ENCODE data around the gene PIP4K2A.

PIP4K2A gene

GRCh38 chr10:22633106-22633505 is 81.3 kb downstream of the PIP4K2A start:
- Histone ChIP-seq H3K4me2 (ENCODE audit: low read length) (no peak overlapping the region), H3K9ac (ENCODE audit: low read depth, low read length) (no peak overlapping the region), H3K9me3 (replicated peaks; ENCODE audit: low read length) (no peaks in the 10 kb centered on the region), H3K27me3 (ENCODE audit: control insufficient read depth, insufficient read depth, low read length) (no peaks in the 10 kb centered on the region), H3K4me1 (ENCODE audit: control insufficient read depth, insufficient read depth, low read length) (peaks cover 16% of the 10 kb centered on the region), H3K4me3 (ENCODE audit: low read length) (no peak overlapping the region), H3K36me3 (ENCODE audit: insufficient read depth, low read length) (no peaks in the 10 kb centered on the region)

- peaks cover 27% of the 10 kb centered on the region for H3K4me1 ChIP-seq (ENCODE audit: control insufficient read depth, insufficient read depth, low read length)
- no peak overlapping the region for H3K9ac ChIP-seq (ENCODE audit: low read depth, low read length)
- no peaks in the 10 kb centered on the region for H3K27me3 ChIP-seq (ENCODE audit: control insufficient read depth, insufficient read depth, low read length)
- H3K9me3 ChIP-seq (replicated peaks; ENCODE audit: low read length): no peaks in the 10 kb centered on the region
- H3K4me2 ChIP-seq (ENCODE audit: low read length): no peak overlapping the region
- no peaks in the 10 kb centered on the region for H3K36me3 ChIP-seq (ENCODE audit: insufficient read depth, low read length)
- H3K4me3 ChIP-seq (ENCODE audit: low read length): no peak overlapping the region
These were observed 82.6 kb downstream of the PIP4K2A start for GRCh38 chr10:22631646-22632278.

GRCh38 chr10:22631185-22631584 is 83.2 kb downstream of the PIP4K2A start:
- H3K9ac ChIP-seq (ENCODE audit: low read depth, low read length): no peak overlapping the region
- no peak overlapping the region for H3K4me3 ChIP-seq (ENCODE audit: low read length)
- H3K36me3 ChIP-seq (ENCODE audit: insufficient read depth, low read length): no peaks in the 10 kb centered on the region
- H3K27me3 ChIP-seq (ENCODE audit: control insufficient read depth, insufficient read depth, low read length): no peaks in the 10 kb centered on the region
- peaks cover 32% of the 10 kb centered on the region for H3K4me1 ChIP-seq (ENCODE audit: control insufficient read depth, insufficient read depth, low read length)
- H3K9me3 ChIP-seq (replicated peaks; ENCODE audit: low read length): no peaks in the 10 kb centered on the region
- no peak overlapping the region for H3K4me2 ChIP-seq (ENCODE audit: low read length)

- Histone ChIP-seq H3K4me2 (ENCODE audit: low read length) (no peak overlapping the region), H3K9me3 (replicated peaks; ENCODE audit: low read length) (no peaks in the 10 kb centered on the region), H3K36me3 (ENCODE audit: insufficient read depth, low read length) (no peaks in the 10 kb centered on the region), H3K4me3 (ENCODE audit: low read length) (no peak overlapping the region), H3K9ac (ENCODE audit: low read depth, low read length) (no peak overlapping the region), H3K27me3 (ENCODE audit: control insufficient read depth, insufficient read depth, low read length) (no peaks in the 10 kb centered on the region), H3K4me1 (ENCODE audit: control insufficient read depth, insufficient read depth, low read length) (peaks cover 39% of the 10 kb centered on the region)
These were observed 83.9 kb downstream of the PIP4K2A start for GRCh38 chr10:22630234-22631174.

- Histone ChIP-seq H3K4me3 (ENCODE audit: low read length) (no peak overlapping the region), H3K9ac (ENCODE audit: low read depth, low read length) (no peak overlapping the region), H3K36me3 (ENCODE audit: insufficient read depth, low read length) (no peaks in the 10 kb centered on the region), H3K9me3 (replicated peaks; ENCODE audit: low read length) (no peaks in the 10 kb centered on the region), H3K4me2 (ENCODE audit: low read length) (no peak overlapping the region), H3K4me1 (ENCODE audit: control insufficient read depth, insufficient read depth, low read length) (peaks cover 42% of the 10 kb centered on the region), H3K27me3 (ENCODE audit: control insufficient read depth, insufficient read depth, low read length) (no peaks in the 10 kb centered on the region)
These were observed 84.5 kb downstream of the PIP4K2A start for GRCh38 chr10:22629852-22630233.

GRCh38 chr10:22629126-22629525 is 85.3 kb downstream of the PIP4K2A start:
- Histone ChIP-seq H3K36me3 (ENCODE audit: insufficient read depth, low read length) (no peaks in the 10 kb centered on the region), H3K4me3 (ENCODE audit: low read length) (no peak overlapping the region), H3K9ac (ENCODE audit: low read depth, low read length) (no peak overlapping the region), H3K27me3 (ENCODE audit: control insufficient read depth, insufficient read depth, low read length) (no peaks in the 10 kb centered on the region), H3K9me3 (replicated peaks; ENCODE audit: low read length) (no peaks in the 10 kb centered on the region), H3K4me1 (ENCODE audit: control insufficient read depth, insufficient read depth, low read length) (peaks cover 49% of the 10 kb centered on the region), H3K4me2 (ENCODE audit: low read length) (no peak overlapping the region)

GRCh38 chr10:22628309-22628708 is 86.1 kb downstream of the PIP4K2A start:
- Histone ChIP-seq H3K4me1 (ENCODE audit: control insufficient read depth, insufficient read depth, low read length) (peaks cover 57% of the 10 kb centered on the region), H3K9ac (ENCODE audit: low read depth, low read length) (no peak overlapping the region), H3K4me2 (ENCODE audit: low read length) (no peak overlapping the region), H3K9me3 (replicated peaks; ENCODE audit: low read length) (no peaks in the 10 kb centered on the region), H3K27me3 (ENCODE audit: control insufficient read depth, insufficient read depth, low read length) (no peaks in the 10 kb centered on the region), H3K4me3 (ENCODE audit: low read length) (no peak overlapping the region), H3K36me3 (ENCODE audit: insufficient read depth, low read length) (no peaks in the 10 kb centered on the region)

GRCh38 chr10:22626784-22627183 is 87.6 kb downstream of the PIP4K2A start:
- no peaks in the 10 kb centered on the region for H3K36me3 ChIP-seq (ENCODE audit: insufficient read depth, low read length)
- peak overlapping the region; percentile 40 for H3K4me2 ChIP-seq (ENCODE audit: low read length)
- H3K27me3 ChIP-seq (ENCODE audit: control insufficient read depth, insufficient read depth, low read length): no peaks in the 10 kb centered on the region
- no peak overlapping the region for H3K4me3 ChIP-seq (ENCODE audit: low read length)
- H3K9ac ChIP-seq (ENCODE audit: low read depth, low read length): no peak overlapping the region
- peaks cover 59% of the 10 kb centered on the region for H3K4me1 ChIP-seq (ENCODE audit: control insufficient read depth, insufficient read depth, low read length)
- no peaks in the 10 kb centered on the region for H3K9me3 ChIP-seq (replicated peaks; ENCODE audit: low read length)

- Histone ChIP-seq H3K4me1 (ENCODE audit: control insufficient read depth, insufficient read depth, low read length) (peaks cover 67% of the 10 kb centered on the region), H3K9ac (ENCODE audit: low read depth, low read length) (no peak overlapping the region), H3K36me3 (ENCODE audit: insufficient read depth, low read length) (no peaks in the 10 kb centered on the region), H3K4me2 (ENCODE audit: low read length) (no peak overlapping the region), H3K4me3 (ENCODE audit: low read length) (no peak overlapping the region), H3K9me3 (replicated peaks; ENCODE audit: low read length) (no peaks in the 10 kb centered on the region), H3K27me3 (ENCODE audit: control insufficient read depth, insufficient read depth, low read length) (no peaks in the 10 kb centered on the region)
These were observed 88.7 kb downstream of the PIP4K2A start for GRCh38 chr10:22625516-22626290.

GRCh38 chr10:22624287-22624738 is 90.1 kb downstream of the PIP4K2A start:
- H3K4me3 ChIP-seq (ENCODE audit: low read length): no peak overlapping the region
- H3K4me2 ChIP-seq (ENCODE audit: low read length): peak overlapping the region; percentile 55
- H3K9ac ChIP-seq (ENCODE audit: low read depth, low read length): no peak overlapping the region
- H3K9me3 ChIP-seq (replicated peaks; ENCODE audit: low read length): no peaks in the 10 kb centered on the region
- H3K36me3 ChIP-seq (ENCODE audit: insufficient read depth, low read length): no peaks in the 10 kb centered on the region
- no peaks in the 10 kb centered on the region for H3K27me3 ChIP-seq (ENCODE audit: control insufficient read depth, insufficient read depth, low read length)
- H3K4me1 ChIP-seq (ENCODE audit: control insufficient read depth, insufficient read depth, low read length): peaks cover 70% of the 10 kb centered on the region

GRCh38 chr10:22623633-22624253 is 90.6 kb downstream of the PIP4K2A start:
- peaks cover 70% of the 10 kb centered on the region for H3K4me1 ChIP-seq (ENCODE audit: control insufficient read depth, insufficient read depth, low read length)
- H3K4me3 ChIP-seq (ENCODE audit: low read length): no peak overlapping the region
- no peak overlapping the region for H3K9ac ChIP-seq (ENCODE audit: low read depth, low read length)
- no peaks in the 10 kb centered on the region for H3K27me3 ChIP-seq (ENCODE audit: control insufficient read depth, insufficient read depth, low read length)
- no peaks in the 10 kb centered on the region for H3K36me3 ChIP-seq (ENCODE audit: insufficient read depth, low read length)
- no peaks in the 10 kb centered on the region for H3K9me3 ChIP-seq (replicated peaks; ENCODE audit: low read length)
- H3K4me2 ChIP-seq (ENCODE audit: low read length): peak overlapping the region; percentile 55

Measured in skeletal muscle satellite cell (primary cell).